ENCODE results near the gene SMIM43.

SMIM43 gene

GRCh38 chr4:121799867-121800501 is 35.0 kb upstream of the SMIM43 start:
- H3K4me3 ChIP-seq (ENCODE audit: low read depth, low read length) = no peak overlapping the region
- no peak for TF ChIP-seq CTCF (IDR thresholded peaks at IDR 0.05; ENCODE audit: borderline replicate concordance, insufficient read depth, low read depth, low read length)

GRCh38 chr4:121799208-121799823 is 34.4 kb upstream of the SMIM43 start:
- no peak overlapping the region for H3K4me3 ChIP-seq (ENCODE audit: low read depth, low read length)
- no peak for TF ChIP-seq CTCF (IDR thresholded peaks at IDR 0.05; ENCODE audit: borderline replicate concordance, insufficient read depth, low read depth, low read length)

- no peak for TF ChIP-seq CTCF (IDR thresholded peaks at IDR 0.05; ENCODE audit: borderline replicate concordance, insufficient read depth, low read depth, low read length)
- no peak overlapping the region for H3K4me3 ChIP-seq (ENCODE audit: low read depth, low read length)
These were observed 31.3 kb upstream of the SMIM43 start for GRCh38 chr4:121796283-121796682.

GRCh38 chr4:121794505-121795188 is 29.7 kb upstream of the SMIM43 start:
- no peak for TF ChIP-seq CTCF (IDR thresholded peaks at IDR 0.05; ENCODE audit: borderline replicate concordance, insufficient read depth, low read depth, low read length)
- H3K4me3 ChIP-seq (ENCODE audit: low read depth, low read length) = no peak overlapping the region

GRCh38 chr4:121792966-121793365 is 28.0 kb upstream of the SMIM43 start:
- TF ChIP-seq CTCF (IDR thresholded peaks at IDR 0.05; ENCODE audit: borderline replicate concordance, insufficient read depth, low read depth, low read length) = no peak
- H3K4me3 ChIP-seq (ENCODE audit: low read depth, low read length) = no peak overlapping the region

- TF ChIP-seq CTCF (IDR thresholded peaks at IDR 0.05; ENCODE audit: borderline replicate concordance, insufficient read depth, low read depth, low read length) = no peak
These were observed 26.5 kb upstream of the SMIM43 start for GRCh38 chr4:121791481-121791880.

GRCh38 chr4:121790976-121791375 is 26.0 kb upstream of the SMIM43 start:
- TF ChIP-seq CTCF (IDR thresholded peaks at IDR 0.05; ENCODE audit: borderline replicate concordance, insufficient read depth, low read depth, low read length) = no peak

More at GRCh38 chr4:121791481-121791880, 26.5 kb upstream of the SMIM43 start:
- no peak overlapping the region for H3K4me3 ChIP-seq (ENCODE audit: low read depth, low read length)

More at GRCh38 chr4:121790976-121791375, 26.0 kb upstream of the SMIM43 start:
- H3K4me3 ChIP-seq (ENCODE audit: low read depth, low read length) = no peak overlapping the region
